ENCODE results near the gene BPIFB1.

BPIFB1 gene

GRCh38 chr20:33328157-33329137 lies 45.4 kb downstream of the BPIFB1 start:
- no peak for DNase-seq

GRCh38 chr20:33332905-33333456 lies 50.0 kb downstream of the BPIFB1 start:
- no peak for DNase-seq

- no peak for DNase-seq
Observed at GRCh38 chr20:33333616-33334015, 50.6 kb downstream of the BPIFB1 start.

GRCh38 chr20:33334111-33334510 lies 51.1 kb downstream of the BPIFB1 start:
- DNase-seq: no peak

GRCh38 chr20:33336375-33336774 lies 53.4 kb downstream of the BPIFB1 start:
- no peak for DNase-seq

- DNase-seq: no peak
Observed at GRCh38 chr20:33337119-33337518, 54.1 kb downstream of the BPIFB1 start.

- no peak for DNase-seq
Observed at GRCh38 chr20:33337531-33338165, 54.6 kb downstream of the BPIFB1 start.

GRCh38 chr20:33338467-33339258 lies 55.6 kb downstream of the BPIFB1 start:
- no peak for DNase-seq

GRCh38 chr20:33339515-33340058 lies 56.6 kb downstream of the BPIFB1 start:
- no peak for DNase-seq

GRCh38 chr20:33343521-33343920 lies 60.5 kb downstream of the BPIFB1 start:
- no peak for DNase-seq

GRCh38 chr20:33345342-33345741 lies 62.3 kb downstream of the BPIFB1 start:
- no peak for DNase-seq

- no peak for DNase-seq
Observed at GRCh38 chr20:33348136-33348937, 65.3 kb downstream of the BPIFB1 start.

GRCh38 chr20:33349493-33349892 lies 66.5 kb downstream of the BPIFB1 start:
- no peak for DNase-seq

- DNase-seq: no peak
Observed at GRCh38 chr20:33351696-33352095, 68.7 kb downstream of the BPIFB1 start.

- no peak for DNase-seq
Observed at GRCh38 chr20:33352258-33353012, 69.4 kb downstream of the BPIFB1 start.

- no peak for DNase-seq
Observed at GRCh38 chr20:33353013-33353402, 70.0 kb downstream of the BPIFB1 start.

All from activated CD4-positive, alpha-beta T cell treated with anti-CD3 and anti-CD28 coated beads, Interleukin-10, Interleukin-2, amounts not matched to agents 100 ng/mL and 50 ng/mL, durations not matched to agents 16 hours and 8 hours (primary cell).